ENCODE data around the gene MYO7A.

Gene MYO7A

GRCh38 chr11:77112641-77113381 lies 15.2 kb upstream of the MYO7A start:
- no peak for DNase-seq

DNA sequence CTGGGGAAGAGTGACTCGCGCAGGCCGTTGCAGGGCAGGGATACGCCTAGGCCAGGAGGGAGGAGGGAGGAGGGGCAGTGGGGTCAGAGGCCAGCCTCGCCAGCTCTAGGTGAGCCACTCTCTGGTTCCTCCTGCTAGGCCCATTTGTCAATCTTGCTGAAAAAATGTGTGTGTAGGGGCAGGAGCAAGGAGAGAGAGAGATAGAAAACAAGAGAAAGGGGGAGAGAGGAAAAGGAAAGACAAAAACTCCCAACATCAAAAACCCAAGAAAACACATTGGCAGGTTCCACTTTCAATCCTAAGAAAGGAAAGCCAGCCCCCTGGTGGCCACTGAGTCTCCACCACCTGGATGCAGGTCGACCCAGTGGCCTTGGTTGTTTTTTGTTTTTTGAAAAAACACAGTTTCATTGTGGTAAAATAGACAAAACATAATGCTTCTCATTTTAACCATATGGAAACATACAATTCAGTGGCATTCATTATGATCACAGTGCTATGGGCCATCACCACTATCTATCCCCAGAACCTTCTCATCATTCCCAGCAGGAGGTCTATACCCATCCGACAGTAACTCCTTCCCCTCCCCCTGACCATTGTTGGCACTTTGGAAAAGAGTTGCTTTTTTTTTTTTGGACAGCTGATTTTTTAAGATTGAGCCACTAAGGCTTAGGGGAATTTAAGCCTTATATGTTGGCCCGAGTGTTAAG lies 14.5 kb upstream of the MYO7A start:
- DNase-seq: no peak

- no peak for DNase-seq
These were observed 14.0 kb upstream of the MYO7A start for GRCh38 chr11:77114089-77114463.

GRCh38 chr11:77115181-77115611 lies 12.8 kb upstream of the MYO7A start:
- no peak for DNase-seq

- no peak for DNase-seq
These were observed 12.1 kb upstream of the MYO7A start for GRCh38 chr11:77115956-77116355.

- no peak for DNase-seq
These were observed 10.6 kb upstream of the MYO7A start for GRCh38 chr11:77117492-77117891.

DNA sequence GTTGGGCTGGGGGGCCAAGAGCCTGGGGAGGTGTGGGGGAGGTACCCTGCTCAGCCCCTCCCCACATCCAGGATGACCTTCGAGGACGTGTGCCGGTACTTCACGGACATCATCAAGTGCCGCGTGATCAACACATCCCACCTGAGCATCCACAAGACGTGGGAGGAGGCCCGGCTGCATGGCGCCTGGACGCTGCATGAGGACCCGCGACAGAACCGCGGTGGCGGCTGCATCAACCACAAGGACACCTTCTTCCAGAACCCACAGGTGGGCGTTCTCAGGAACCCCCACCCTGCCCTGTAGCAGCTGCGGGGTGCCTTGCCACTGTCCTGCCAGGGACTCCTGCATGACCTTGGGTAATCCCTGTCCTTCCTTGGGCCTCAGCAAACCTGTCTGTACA lies 10.0 kb upstream of the MYO7A start:
- DNase-seq: no peak

DNA sequence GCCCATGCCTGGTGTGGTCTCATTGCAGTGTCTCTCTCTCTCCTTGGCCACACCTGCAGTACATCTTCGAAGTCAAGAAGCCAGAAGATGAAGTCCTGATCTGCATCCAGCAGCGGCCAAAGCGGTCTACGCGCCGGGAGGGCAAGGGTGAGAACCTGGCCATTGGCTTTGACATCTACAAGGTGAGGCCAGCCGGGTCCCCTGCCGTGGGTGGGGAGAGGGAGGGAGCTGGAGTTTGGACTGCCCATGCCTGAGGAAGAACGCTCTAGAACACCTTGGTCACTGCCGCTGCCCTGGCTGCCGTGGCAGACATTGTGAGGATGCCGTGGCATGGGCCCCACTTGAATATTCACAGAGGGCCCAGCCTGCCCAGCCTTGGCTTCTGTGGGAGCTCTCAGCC lies 9.1 kb upstream of the MYO7A start:
- DNase-seq: no peak

DNA sequence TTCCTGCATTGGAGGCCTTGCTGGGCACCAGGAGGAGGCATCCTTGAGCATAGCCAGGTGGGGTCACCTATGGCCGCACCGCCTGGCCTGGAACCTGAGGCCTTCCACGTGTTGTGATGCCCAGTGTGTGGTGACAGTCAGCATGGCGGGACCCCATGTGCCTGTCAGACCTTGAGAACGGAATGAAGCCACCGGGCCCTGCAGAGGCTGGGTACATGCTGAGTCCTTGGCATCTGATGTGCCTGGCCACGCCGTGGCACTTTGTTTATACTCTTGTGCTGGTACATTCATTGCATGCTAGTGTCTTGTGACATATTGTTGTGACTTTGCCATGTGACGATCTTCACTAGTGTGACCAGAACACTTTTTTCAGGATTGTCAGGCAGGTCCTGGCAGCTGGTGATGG lies 8.5 kb upstream of the MYO7A start:
- DNase-seq: no peak

GRCh38 chr11:77120571-77120970 lies 7.5 kb upstream of the MYO7A start:
- DNase-seq: no peak

GRCh38 chr11:77121096-77121640 lies 6.9 kb upstream of the MYO7A start:
- DNase-seq: no peak

DNA sequence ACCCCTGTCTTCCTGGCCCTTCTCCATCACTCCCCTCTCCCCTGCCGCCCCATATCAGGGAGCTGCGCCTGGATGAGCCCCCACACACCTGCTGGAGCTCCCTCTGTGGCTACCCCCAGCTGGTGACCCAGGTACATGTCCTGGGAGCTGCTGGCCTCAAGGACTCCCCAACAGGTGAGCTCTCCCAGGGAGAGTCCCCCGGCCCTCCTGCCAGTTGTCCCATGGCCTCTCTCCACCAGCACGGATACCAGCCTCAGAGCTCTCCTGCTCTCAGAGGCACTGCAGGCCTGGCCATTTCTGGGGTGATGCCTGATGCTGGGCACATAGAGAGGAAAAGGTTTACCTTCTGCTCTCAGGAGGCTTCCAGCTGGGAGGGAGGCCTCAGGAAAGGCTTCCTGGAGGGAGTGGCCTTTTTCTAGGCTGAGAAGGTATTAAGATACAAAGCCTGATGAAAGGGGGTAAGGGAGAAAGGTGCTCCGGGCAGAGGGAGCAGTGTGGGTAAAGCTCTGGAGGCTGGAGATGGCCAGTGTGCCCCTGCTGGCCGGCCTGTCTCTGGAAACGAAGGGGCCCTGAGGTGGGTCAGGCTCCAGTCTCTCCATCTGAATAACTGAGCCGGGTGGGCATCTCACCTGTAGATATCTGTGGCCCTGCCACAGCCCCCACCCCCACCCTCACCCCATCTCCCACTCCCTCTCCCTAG lies 6.0 kb upstream of the MYO7A start:
- DNase-seq: no peak

GRCh38 chr11:77122576-77123212 lies 5.4 kb upstream of the MYO7A start:
- no peak for DNase-seq

DNA sequence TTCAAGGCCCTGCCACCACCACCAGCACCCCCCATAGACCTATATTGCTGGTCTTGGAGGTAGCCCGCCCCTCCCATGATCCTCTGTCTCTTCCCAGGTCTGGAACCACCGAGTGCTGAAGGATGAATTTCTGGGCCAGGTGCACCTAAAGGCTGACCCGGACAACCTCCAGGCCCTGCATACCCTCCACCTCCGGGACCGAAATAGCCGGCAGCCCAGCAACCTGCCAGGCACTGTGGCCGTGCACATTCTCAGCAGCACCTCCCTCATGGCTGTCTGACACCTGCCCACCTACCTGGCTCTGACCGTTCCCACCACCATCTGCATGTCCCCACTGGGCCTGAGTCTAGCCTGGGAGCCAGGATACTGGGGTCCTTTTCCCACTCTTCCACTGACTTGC lies 4.5 kb upstream of the MYO7A start:
- no peak for DNase-seq

DNA sequence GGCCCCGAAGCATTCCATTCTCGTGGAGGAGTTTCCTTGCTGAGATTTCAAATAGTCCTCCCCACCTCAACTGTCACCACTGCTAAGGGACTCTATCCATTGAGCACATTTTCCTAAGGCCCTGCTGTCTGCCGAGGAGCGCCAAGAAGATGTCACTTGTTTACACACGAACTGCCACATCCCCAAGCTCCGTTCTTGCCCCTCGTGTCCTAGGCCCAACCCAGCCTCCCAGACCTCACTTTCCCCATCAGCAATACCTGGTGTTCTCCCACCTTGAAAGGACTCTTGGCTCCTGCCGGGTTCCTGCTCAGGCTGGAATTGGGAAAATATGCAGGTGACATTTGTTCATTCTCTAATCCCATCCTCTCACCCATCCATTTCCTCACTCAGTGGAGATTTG lies 4.0 kb upstream of the MYO7A start:
- no peak for DNase-seq

DNA sequence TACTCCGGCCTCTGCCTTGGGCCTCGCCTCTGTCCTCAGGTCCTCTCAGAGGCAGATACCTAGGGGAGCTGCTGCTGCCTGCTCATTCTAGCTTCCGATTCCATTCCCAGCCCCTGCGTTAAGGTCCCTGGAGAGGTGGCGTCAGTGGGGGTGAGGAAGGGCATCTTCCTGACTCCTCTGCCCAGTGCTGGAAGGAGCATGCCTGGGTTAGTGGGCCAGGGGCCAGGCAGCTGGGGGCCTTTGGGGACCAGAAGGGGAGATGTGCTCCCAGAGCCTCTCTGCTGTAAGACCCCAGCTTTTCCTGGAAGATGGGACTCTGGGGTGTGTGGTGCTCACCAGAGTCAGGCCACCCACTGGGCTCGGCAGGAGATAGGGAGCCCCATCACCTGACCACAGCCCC lies 3.6 kb upstream of the MYO7A start:
- DNase-seq: no peak

- no peak for DNase-seq
These were observed 2.9 kb upstream of the MYO7A start for GRCh38 chr11:77125191-77125590.

GRCh38 chr11:77125695-77126094 lies 2.4 kb upstream of the MYO7A start:
- DNase-seq: no peak

- DNase-seq: no peak
These were observed 1.8 kb upstream of the MYO7A start for GRCh38 chr11:77126156-77126775.

- DNase-seq: no peak
These were observed 1.2 kb upstream of the MYO7A start for GRCh38 chr11:77126861-77127234.

GRCh38 chr11:77127235-77127911 lies 673 bp upstream of the MYO7A start:
- no peak for DNase-seq
